ELR (cell line): ENCODE measurements around the gene IPO7.
"Not testable (repeated sequence)": the region's sequence is repeated elsewhere in the genome, so short reads cannot be mapped to it uniquely, and the experiment has no call there.

Source experiments
- DNase-seq: peaks from one replicate; pipeline ENCODE4 v3.0.0-alpha.2; 2015; ENCODE audit warnings: low read depth

Gene IPO7

DNA sequence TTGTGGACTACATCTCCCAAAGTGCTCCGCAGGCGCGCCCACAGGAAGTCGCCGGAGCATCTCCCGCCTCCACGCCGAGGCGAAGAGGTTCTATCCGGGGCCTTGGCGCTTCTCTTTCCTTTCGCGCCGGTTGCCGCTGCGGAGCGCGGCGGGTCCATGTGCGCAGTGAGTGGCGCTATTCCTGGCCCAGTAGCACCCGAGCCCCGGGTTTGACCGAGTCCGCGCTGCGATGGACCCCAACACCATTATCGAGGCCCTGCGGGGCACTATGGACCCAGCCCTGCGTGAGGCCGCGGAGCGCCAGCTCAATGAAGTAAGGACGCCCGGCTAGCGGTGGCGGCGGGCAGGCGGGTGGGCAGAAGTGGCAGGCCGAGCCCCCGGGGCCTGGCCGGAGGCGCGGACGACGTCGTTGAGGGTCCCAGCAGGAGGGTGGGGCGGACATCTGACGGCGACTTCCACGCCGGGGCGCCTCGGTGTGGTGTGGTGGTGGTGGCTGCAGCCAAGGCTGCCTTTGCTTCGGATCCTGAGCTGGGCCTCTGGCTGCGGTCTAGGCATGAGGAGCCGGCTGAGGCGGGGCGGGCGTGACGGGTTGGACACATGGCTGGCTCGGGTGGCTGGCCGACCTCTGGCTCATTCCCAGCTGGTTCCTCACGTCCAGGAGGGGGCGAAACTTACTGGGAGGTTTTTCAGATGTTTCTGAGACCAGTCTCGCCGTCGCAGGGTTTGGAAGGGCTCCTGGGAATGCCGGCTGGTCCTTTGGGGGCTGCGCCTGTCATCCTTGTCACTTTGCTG is at the start of gene IPO7:
Gene IPO7, plus strand, starts transcription at position 118 of the 792 bp plus-strand sequence. Its CDS starts 112 bp downstream, at position 230.
- peak; percentile 94 for DNase-seq

DNA sequence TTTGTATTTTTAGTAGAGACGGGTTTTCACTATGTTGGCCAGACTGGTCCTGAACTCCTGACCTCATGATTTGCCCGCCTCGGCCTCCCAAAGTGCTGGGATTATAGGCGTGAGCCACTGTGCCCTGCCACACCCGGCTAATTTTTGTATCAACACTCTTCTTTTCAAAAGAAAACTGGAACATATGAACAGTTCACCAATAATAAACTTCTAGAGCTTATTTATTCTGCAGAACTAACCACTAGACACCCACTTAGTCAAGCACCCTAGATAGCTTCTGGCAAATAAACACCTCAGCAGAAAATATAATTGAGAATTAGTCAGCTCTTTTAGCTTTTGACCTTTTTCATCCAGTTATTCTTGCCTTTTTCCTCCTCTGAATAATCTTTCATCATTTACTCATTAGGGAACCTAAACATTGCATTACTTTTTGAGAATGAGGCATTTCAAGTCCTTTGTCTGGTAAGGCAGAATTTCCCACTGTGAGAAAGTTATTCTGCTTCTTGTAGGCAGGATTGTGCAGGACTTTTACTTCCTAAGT is 42.7 kb upstream of the IPO7 start:
- no peak for DNase-seq

DNA sequence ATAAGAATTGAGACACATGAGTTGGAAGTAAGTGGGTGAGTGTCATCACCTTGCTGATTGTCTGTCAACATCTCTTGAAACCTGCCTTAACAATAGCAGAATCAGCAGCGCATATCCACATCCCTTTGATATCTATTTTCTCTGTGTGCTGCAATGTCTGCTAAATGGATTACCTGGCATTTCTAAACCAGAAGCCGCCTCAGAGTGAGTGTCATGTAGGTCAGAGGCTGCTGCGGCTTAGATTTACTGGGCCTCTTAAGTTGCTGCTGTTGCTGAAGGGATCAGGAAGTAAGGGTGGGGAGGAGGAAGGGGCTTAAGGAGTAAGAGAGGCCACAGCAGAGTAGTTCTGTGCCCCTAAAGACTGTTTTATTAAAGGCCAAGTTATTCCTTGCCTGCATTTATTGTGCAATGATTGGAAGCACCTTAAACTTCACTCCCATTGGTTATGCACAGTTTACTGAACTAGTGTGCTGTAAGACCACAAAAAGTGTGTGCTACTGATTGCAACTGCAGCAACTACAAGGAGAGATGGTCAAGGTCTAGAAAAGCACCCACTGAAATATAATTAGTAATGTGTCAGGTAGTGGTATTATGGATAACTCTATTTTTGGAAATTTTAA is 40.3 kb upstream of the IPO7 start:
- no peak for DNase-seq

DNA sequence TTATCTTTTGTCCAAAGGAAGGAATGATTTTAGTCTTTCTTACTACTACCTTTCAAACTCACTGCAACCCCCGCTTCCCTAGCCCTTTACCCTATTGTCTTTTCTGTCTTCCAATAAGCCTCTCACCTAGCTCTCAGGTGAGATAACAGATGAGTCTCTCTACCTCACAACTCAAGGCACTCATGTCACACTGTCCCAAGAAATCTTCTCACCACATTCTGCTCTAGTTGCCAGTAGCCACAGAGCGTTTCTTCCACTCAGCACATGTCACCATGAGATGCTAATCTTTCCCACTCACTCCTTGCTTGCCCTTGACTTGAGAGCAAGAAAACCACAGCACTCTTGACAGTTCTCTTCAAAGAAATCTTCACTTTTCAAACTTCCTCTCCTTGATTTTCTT is 37.4 kb upstream of the IPO7 start:
- DNase-seq = no peak

DNA sequence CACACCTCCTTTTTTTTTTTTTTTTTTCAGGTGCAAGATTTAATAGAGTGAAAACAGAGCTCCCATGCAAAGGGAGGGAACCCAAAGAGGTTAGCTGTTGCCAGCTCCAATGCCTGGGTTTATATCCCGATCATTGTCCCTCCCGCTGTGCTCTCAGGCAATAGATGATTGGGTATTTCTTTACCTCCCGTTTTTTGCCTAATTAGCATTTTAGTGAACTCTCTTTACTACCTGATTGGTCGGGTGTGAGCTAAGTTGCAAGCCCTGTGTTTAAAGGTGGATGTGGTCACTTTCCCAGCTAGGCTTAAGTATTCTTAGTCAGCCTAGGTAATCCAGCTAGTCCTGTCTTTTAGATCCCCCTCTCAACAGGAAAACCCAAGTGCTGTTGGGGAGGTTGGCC is 36.7 kb upstream of the IPO7 start:
- not testable (repeated sequence) for DNase-seq

DNA sequence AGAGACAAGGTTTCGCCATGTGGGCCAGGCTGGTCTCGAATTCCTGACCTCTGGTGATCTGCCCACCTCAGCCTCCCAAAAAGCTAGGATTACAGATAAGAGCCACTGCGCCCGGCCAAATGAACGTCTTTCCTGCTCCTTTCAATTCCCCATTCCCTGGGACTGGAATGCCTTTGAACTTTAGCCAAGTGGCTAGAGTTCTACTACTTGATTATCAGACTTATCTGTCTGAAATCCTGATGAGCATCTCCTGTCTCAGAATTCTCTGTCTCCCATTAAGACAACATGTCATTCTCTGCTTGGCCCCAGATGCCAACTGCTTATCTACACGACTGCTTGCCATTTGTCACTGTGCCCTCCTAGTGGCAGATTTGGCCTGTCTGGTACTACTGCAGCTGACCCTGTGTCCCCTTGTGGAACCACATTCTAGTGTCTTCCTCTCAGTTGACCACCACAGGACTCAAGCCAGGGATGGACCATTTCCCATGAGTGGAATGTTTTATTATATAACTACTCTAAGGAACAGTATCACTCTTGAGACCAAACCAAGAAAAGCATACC is 33.1 kb upstream of the IPO7 start:
- DNase-seq = no peak

DNA sequence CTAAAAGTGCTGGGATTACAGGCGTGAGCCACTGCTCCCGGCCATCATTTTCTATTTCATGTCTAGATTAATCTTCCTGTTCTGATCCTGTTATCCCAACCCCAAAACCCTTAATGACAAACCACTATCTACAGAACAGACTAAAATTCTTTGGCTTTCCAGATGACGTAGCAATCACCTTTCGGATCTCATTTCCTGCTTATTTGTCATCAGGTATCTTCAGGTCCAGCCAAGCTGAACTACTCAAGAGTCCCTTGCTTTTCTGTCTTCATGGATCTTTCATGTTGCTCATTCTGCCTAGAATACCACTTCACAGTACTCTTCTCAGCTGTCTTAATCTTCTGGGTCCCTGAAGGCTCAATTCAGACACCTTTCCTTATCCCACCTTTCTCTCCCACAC is 27.4 kb upstream of the IPO7 start:
- no peak for DNase-seq

DNA sequence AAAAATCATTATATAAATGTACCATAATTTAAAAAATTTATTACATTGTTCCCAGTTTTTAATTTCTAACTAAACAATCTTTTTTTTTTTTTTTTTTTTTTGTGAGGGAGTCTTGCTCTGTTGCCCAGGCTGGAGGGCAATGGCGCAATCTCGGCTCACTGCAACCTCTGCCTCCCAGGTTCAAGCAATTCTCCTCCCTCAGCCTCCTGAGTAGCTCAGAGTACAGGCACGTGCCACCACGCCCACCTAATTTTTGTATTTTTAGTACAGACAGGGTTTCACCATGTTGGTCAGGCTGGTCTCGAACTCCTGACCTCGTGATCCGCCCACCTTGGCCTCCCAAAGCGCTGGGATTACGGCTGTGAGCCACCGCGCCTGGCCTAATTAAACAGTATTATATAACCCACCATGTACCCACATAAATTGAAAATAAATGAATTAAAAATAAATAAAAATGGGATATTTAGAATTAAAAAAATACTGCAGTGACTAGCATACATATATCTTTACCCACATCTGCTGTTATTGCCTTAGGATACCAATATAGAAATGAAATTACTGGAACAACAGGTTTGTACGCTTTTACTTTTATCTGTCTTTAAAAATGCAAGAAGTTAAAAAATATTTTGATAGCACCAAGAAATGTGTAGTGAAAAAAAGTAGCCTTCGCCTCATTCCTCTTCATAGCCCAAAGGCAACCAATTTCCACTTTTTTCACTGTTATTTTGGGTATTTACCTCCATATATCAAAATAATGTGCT is 23.4 kb upstream of the IPO7 start:
- DNase-seq = not testable (repeated sequence)

DNA sequence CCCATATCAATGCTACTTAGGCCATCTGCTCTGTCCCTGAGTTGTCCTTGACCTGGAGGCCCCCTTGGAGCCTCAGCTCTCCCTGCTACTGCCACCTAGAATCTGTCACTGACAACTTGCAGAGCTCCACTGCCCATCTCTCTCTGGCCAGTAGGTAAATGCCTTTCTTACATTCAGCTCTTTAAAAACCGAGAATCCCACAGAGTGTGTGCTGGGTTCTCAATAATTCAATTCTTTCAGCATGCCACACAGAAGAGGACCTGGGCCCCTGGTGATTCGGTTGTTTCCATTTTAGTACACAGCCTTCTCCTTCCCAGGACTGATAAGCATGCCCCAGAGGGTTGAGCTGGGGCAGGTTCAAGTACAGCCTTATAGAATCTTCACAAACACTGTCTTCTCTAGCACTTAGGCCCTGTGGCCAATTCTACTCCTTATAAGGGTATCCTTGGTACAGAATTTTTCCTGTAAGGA is 22.0 kb upstream of the IPO7 start:
- DNase-seq = no peak

DNA sequence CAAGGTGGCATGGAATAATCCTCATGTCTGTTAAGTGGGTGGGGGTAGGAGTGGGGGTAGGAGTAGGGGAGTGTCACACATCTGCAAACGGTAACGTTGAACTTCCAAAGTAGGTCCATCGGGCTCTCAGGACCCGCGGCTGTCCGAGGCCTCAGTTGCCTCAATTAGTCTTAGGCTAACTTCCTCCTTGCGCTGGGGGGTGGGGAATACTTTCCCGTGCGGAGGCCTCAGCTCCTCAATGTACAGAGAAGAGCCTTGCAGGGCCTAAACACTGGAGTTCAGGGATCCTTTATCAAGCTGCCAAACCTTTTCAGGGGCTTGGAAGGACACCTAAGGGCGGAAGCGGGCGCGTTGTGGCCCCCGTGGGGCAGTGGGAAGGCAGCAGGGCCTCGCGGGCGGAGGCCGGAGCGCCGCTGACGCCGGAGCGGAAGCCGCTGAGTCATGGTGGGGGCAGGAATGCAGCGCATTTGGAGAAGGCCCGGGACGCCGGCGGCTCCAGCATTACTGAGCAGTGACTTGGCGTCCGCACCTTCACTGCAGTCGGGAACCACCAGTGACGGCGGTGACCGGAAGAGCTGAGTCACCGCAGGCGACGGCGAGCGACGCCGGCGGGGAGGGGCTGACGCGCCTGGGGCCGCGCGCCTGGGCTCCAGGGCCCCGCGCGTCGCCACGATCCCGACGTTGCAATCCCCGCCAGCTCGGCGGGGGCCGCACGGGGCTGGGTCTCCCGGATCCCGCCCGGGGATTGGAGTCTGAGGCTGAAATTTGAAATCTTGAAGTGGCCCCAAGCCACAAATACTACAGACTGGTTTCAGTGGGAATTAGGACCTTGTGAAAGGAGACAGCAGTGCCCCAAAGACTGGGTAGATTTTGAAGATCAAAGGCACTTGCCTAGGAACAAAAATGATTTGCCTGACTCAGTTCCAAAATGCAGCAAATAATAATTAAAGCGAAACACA is 20.2 kb upstream of the IPO7 start:
- DNase-seq = peak; percentile 99

DNA sequence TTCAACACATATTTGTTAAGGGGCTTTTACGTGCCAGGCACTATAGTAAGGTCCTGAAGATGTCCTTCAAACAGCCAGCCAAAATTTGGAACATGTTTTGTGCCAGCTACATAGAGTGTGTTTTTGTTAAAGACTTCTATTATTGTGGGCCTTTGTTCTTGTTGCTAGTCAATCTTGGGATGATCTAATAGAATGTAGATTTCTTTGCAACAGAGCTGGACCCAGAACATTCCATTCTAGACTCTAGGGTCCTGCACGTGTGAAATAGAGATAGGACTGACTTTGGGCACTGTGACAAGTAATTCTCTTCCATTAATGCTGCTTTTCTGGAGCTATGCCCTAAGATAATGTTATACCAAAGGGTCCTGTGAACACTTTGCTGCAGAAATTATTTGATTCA is 16.9 kb upstream of the IPO7 start:
- DNase-seq = no peak

DNA sequence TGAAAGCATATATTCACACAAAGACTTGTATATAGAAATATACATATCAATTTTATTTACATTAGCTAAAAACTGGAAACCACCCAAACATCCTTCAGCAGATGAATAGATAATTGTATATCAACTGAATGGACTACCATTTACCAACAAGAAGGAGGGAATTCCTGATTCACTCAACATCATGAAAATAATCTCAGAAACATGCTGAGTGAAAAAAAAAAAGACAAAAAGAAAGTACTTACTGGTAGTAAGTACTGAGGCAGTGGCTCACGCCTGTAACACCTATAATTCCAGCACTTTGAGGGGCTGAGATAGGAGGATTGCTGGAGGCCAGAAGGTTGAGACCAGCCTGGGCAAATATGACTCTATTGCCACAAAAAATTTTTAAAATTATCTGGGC is 7.4 kb upstream of the IPO7 start:
- no peak for DNase-seq

DNA sequence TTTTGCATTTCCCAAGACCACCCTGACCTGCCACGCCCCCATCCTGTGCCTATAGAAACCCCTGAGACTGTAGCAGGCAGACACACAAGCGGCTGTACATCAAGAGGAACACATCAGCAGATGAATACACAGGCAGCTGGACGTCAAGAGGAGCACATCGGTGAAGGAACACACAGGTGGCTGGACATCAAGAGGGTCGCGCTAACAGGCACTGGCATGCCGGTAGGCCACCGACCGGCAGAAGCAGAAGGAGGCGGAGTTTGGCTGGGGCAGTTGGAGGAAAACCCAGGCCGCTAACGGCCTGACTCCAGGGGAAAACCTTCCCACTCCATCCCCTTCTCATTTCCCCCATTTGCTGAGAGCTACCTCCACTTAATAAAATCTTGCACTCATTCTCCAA is 5.4 kb upstream of the IPO7 start:
- no peak for DNase-seq

DNA sequence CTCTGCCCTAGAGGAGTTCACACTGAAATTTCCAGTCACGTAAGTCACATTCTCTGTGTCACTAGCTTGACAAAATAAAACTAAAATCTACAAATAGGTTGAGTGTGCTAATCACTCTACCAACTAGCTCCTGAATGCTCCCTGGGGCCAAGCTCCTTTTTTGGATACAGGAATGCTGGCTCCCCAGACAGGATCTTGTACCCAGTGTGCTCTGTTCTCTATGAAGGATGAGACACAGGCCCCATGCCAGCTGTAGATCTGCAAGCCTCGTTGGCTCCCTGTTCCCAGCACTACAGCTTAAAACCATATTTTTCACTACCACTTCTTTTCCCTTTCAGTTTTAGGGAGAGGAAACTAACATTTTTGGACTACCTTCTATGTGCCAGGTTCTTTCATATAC is 3.7 kb upstream of the IPO7 start:
- DNase-seq = no peak

DNA sequence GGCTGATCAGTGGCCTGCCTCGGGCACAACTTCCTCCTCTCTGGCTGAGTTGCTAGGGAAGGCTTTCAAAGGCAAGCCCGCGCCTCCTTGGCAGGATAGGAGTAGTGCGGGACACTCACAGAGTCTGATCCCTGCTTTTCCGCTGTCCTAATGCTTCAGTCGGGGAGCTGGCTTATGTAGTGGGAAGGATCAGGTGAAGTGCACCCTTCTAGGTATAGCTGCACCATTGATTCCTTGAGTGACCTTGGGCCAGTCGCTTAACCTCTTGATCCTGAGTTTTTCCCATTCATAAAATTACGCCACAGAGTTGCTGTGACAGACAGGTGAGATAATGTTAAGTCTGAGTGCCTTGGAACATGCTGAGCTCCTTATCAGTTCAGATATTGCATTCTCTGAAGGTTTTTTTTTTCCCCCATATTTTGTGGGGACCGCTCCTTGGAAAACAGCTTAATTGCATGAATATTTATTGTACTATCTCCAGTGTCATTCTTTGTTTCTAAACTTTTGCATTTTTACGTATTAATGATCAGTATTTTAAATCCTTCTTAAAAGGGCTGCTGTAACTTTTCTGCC is 961 bp downstream of the IPO7 start:
- DNase-seq = no peak

DNA sequence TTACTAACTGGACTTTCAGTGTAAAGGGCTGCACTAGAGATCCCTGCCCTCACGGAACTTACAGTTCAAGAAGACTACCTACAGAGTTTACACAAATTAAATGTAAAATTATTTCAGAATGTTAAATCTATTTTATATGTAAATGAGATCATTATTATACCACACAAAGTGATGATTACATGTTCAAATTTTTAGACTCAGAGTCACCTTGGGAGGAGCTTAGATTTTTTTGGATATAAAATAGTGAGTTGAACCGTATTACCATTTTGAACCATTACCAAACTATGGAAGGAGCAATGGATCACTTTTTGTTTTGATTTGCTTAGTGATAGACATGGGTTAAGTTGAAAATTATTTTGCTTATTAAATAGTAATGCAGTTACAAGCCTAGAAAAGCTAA is 1.6 kb downstream of the IPO7 start:
- DNase-seq = peak; percentile 28

DNA sequence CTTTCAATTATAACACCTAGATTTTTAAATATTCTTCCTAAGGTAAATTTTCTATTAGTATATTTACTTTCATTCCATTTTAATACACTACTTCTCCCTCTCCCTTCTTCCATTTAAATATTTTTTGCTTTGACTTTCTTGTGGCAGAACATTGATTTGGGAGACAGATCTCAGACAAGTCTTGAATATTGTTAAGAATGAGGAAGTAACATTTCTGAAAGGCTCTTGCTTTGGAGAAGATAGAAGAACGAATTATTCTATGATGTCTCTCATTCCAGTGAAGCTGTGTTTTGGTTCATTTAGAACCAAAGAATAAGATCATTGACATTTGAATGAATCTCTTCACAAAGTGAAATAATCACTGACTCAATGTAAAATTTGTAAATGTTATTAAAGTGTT is 2.4 kb downstream of the IPO7 start:
- no peak for DNase-seq

DNA sequence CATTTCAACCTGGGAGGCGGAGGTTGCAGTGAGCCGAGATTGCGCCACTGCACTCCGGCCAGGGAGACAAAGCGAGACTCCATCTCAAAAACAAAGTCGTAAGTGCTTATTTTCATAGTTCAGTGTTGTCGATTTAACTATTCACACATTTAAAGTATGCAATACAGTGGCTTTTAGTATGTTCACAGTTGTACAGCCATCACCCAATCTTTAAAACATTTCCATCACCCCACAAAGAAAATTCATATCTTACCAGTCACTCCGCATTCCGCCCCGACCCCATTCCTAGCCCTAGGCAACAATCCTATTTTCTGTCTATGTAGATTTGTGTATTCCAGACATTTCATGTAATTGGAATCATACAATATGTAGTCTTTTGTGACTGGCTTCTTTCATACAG is 11.9 kb downstream of the IPO7 start:
- peak; percentile 34 for DNase-seq

DNA sequence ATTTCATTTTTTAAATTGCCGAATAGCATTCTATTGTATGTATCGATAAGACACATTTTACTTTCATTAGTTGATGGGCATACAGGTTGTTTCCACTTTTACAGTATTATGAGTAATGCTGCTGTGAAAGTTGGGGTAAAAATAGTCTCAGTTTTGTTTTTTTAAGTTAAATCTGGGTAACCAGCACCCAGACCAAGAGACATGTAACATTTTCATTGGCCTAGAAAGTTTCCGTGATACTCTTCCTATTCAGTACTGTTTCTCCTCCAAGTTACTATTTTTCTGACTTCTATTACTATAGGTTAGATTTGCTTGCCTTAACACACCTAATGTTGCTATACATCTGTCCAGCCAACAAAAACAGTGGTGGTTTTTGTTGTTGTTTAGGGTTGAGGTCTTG is 12.3 kb downstream of the IPO7 start:
- no peak for DNase-seq

DNA sequence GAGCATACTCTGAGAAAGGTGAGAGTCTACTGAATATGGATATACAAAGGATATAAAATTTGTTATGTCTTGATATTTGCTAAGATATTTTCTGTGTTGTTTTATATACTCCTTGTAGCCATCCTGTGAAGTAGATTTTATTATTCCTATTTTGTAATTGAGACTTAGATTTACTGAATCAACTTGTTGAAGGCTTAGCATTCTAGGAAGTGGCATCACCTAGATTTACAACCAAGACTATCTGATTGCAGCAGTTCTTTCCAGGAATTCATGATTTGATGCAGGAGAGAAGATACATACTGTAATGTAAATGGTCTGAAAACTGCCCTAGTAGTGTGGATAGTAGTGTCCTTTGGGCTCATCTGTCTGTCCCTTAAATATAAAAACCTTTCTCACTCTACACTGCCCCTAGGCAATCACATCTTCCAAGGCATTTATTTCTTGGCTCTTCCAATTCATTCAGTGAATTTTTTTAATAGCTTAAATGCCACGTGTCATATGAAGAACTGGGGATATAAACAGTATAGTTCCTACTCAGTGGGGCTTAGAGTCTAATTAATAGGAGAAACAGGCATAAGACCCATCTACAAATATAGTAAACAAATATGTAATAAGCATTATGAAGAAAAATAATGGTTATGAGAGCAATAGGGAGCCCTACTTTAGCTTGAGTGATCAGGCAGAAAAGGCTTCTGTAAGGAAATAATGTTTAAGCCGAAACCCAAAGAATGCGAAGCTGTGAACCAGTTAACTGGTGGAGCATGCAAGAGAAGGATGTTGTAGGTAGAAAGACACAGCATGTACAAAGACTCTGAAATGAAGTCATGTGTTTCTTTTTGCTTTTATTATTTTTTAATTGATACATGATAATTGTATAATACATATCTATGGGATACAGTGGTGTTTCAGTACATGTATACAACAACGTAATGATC is 13.6 kb downstream of the IPO7 start:
- no peak for DNase-seq
